GM20000 (cell line): ENCODE results near the gene VWA8.
"Not testable (repeated sequence)": the region's sequence is repeated elsewhere in the genome, so short reads cannot be mapped to it uniquely, and the experiment has no call there.

Experiments
- DNase-seq: peaks from one replicate; pipeline ENCODE4 v3.0.0; 2012; ENCODE audit warnings: low spot score
- CTCF ChIP-seq: IDR thresholded peaks from 2 replicates; pipeline ENCODE4 v1.5.1; 2012; ENCODE audit warnings: mild to moderate bottlenecking, control low read depth; ENCODE audit errors: extremely low read depth, missing control alignments

The VWA8 gene

GRCh38 chr13:41809962-41810361 is 150.9 kb downstream of the VWA8 start:
- no peak for DNase-seq
- TF ChIP-seq CTCF, result no peak

GRCh38 chr13:41803445-41803735 is 157.5 kb downstream of the VWA8 start:
- not testable (repeated sequence) for DNase-seq

- TF ChIP-seq CTCF, result no peak
- DNase-seq, result no peak
Observed at GRCh38 chr13:41802684-41803444, 158.0 kb downstream of the VWA8 start.

GRCh38 chr13:41802043-41802683 is 158.7 kb downstream of the VWA8 start:
- no peak for DNase-seq
- no peak for TF ChIP-seq CTCF

- TF ChIP-seq CTCF, result no peak
Observed at GRCh38 chr13:41791056-41791455, 169.9 kb downstream of the VWA8 start.

GRCh38 chr13:41788552-41788951 is 172.4 kb downstream of the VWA8 start:
- DNase-seq, result no peak
- no peak for TF ChIP-seq CTCF

More at GRCh38 chr13:41791056-41791455, 169.9 kb downstream of the VWA8 start:
- no peak for DNase-seq

GRCh38 chr13:41785402-41786172 is 175.3 kb downstream of the VWA8 start:
- TF ChIP-seq CTCF, result no peak
- no peak for DNase-seq
